Measurements from ENCODE around the gene SERTAD3.
"Not testable (repeated sequence)": the region's sequence is repeated elsewhere in the genome, so short reads cannot be mapped to it uniquely, and the experiment has no call there.

DNA sequence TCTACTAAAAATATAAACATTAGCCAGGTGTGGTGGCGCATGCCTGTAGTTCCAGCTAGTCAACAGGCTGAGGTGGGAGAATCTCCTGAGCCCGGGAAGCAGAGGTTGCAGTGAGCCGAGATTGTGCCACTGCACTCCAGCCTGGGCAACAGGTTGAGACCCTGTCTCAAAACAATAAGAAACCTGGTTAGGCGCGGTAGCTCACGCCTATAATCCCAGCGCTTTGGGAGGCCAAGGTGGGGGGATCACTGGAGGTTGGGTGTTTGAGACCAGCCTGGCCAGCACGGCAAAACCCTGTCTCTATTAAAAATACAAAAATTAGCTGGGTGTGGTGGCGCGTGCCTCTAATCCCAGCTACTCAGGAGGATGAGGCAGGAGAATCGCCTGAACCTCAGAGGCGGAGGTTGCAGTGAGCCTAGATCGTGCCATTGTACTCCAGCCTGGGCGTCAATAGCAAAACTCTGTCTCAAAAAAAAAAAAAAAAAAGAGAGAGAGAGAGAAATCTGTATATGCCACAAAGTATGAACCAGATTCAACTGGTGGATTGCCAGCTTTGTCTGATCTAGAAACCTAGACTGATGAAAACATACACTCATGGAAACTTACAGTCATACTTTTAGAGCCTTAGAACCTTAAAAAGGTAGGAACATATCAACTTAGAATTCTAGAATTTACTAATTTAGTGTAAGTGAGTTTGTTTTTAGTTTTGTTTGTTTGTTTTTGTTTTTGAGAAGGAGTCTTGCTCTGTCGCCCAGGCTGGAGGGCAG is 31.9 kb upstream of the SERTAD3 start:
- not testable (repeated sequence) for TF ChIP-seq EZH2 (IDR thresholded peaks at IDR 0.05; ENCODE audit: insufficient read depth, poor library complexity, severe bottlenecking); EZH2phosphoT487 (IDR thresholded peaks at IDR 0.05; ENCODE audit: insufficient read depth, low read depth)

Data from GM23248 (cell line).